ENCODE results near the gene SLC13A4. TPM values are rescaled to one million over a fixed set of nuclear protein-coding genes. Genes with fewer than 3 reads are reported as not detected.

The SLC13A4 gene
- polyA plus RNA-seq, 1 donor from 2014 or later, result 1.4 TPM

- Histone ChIP-seq H3F3A (ENCODE audit: insufficient read depth, low read length, poor library complexity, severe bottlenecking) (no peaks in the 10 kb centered on the region), H3K9ac (ENCODE audit: low read length) (no peak overlapping the region), H3K4me3 (ENCODE audit: low read length) (no peak overlapping the region), H2AFZ (ENCODE audit: low read depth, low read length) (no peak overlapping the region), H3K79me2 (replicated peaks; ENCODE audit: insufficient read depth, low read length) (no peaks in the 10 kb centered on the region), H3K36me3 (ENCODE audit: insufficient read depth, low read length) (no peaks in the 10 kb centered on the region), H3K27me3 (ENCODE audit: insufficient read depth, low read depth, low read length) (no peaks in the 10 kb centered on the region), H3K9me3 (ENCODE audit: low read length) (no peaks in the 10 kb centered on the region), H4K20me1 (ENCODE audit: insufficient read depth) (no peaks in the 10 kb centered on the region), H3K4me2 (ENCODE audit: low read length) (no peak overlapping the region), H3K9me2 (ENCODE audit: insufficient read depth, low read length) (no peaks in the 10 kb centered on the region), H3K27ac (ENCODE audit: low read length) (no peak overlapping the region)
- no peak for TF ChIP-seq CTCF (IDR thresholded peaks at IDR 0.05; ENCODE audit: poor library complexity, severe bottlenecking)
- TF ChIP-seq POLR2AphosphoS5 (IDR thresholded peaks at IDR 0.05), result no peak
- TF ChIP-seq REST (IDR thresholded peaks at IDR 0.05; ENCODE audit: borderline replicate concordance), result no peak
- TF ChIP-seq EZH2 (IDR thresholded peaks at IDR 0.05; ENCODE audit: borderline replicate concordance, insufficient read depth, low read length, poor library complexity, severe bottlenecking), result no peak
- TF ChIP-seq MXI1 (conservative IDR thresholded peaks at IDR 0.05; ENCODE audit: poor library complexity, severe bottlenecking), result no peak
- TF ChIP-seq SMC3 (conservative IDR thresholded peaks at IDR 0.05; ENCODE audit: poor library complexity), result no peak
- TF ChIP-seq TAF1 (IDR thresholded peaks at IDR 0.05; ENCODE audit: low read depth), result no peak
Measured at GRCh38 chr7:135726911-135727673, 894 bp downstream of the SLC13A4 start.

- Histone ChIP-seq H3K9ac (ENCODE audit: low read length) (no peak overlapping the region), H4K20me1 (ENCODE audit: insufficient read depth) (no peaks in the 10 kb centered on the region)
- TF ChIP-seq RAD21 (conservative IDR thresholded peaks at IDR 0.05) (no peak), EZH2 (IDR thresholded peaks at IDR 0.05; ENCODE audit: borderline replicate concordance, insufficient read depth, low read length, poor library complexity, severe bottlenecking) (no peak), MXI1 (conservative IDR thresholded peaks at IDR 0.05; ENCODE audit: poor library complexity, severe bottlenecking) (no peak), SMC3 (conservative IDR thresholded peaks at IDR 0.05; ENCODE audit: poor library complexity) (no peak), REST (IDR thresholded peaks at IDR 0.05; ENCODE audit: borderline replicate concordance) (no peak), EP300 (conservative IDR thresholded peaks at IDR 0.05; ENCODE audit: poor library complexity, severe bottlenecking) (no peak), CTCF (IDR thresholded peaks at IDR 0.05; ENCODE audit: poor library complexity, severe bottlenecking) (no peak)
Measured at GRCh38 chr7:135726276-135726788, 1.7 kb downstream of the SLC13A4 start.

More at GRCh38 chr7:135726276-135726788, 1.7 kb downstream of the SLC13A4 start:
- Histone ChIP-seq H3K9me3 (ENCODE audit: low read length) (no peaks in the 10 kb centered on the region), H3F3A (ENCODE audit: insufficient read depth, low read length, poor library complexity, severe bottlenecking) (no peaks in the 10 kb centered on the region), H3K27me3 (ENCODE audit: insufficient read depth, low read depth, low read length) (no peaks in the 10 kb centered on the region), H3K36me3 (ENCODE audit: insufficient read depth, low read length) (no peaks in the 10 kb centered on the region), H3K9me2 (ENCODE audit: insufficient read depth, low read length) (no peaks in the 10 kb centered on the region), H3K4me3 (ENCODE audit: low read length) (no peak overlapping the region), H3K79me2 (replicated peaks; ENCODE audit: insufficient read depth, low read length) (no peaks in the 10 kb centered on the region), H3K27ac (ENCODE audit: low read length) (no peak overlapping the region), H3K4me2 (ENCODE audit: low read length) (no peak overlapping the region), H2AFZ (ENCODE audit: low read depth, low read length) (no peak overlapping the region)

All from neural cell (in vitro differentiated cells).